ENCODE results near the gene SLC6A12. TPM values are rescaled to one million over a fixed set of nuclear protein-coding genes. Genes with fewer than 3 reads are reported as not detected.

The SLC6A12 gene
- total RNA-seq, 1 experiment from 2014 or later, result not detected

GRCh38 chr12:174124-174523, 39.8 kb downstream of the SLC6A12 start:
- H3K9me3 ChIP-seq (ENCODE audit: low read length), result no peaks in the 10 kb centered on the region
- no peaks in the 10 kb centered on the region for H3K79me2 ChIP-seq (ENCODE audit: low read length)
- H3K9ac ChIP-seq (ENCODE audit: low read length), result no peak overlapping the region
- H3K4me1 ChIP-seq (ENCODE audit: low read length), result no peaks in the 10 kb centered on the region
- no peak for DNase-seq
- H3K9me2 ChIP-seq (replicated peaks; ENCODE audit: insufficient read depth, low read length), result no peaks in the 10 kb centered on the region
- H3K27ac ChIP-seq (ENCODE audit: low read length), result no peak overlapping the region
- no peaks in the 10 kb centered on the region for H4K20me1 ChIP-seq (ENCODE audit: insufficient read depth, low read depth, low read length)
- no peak overlapping the region for H3K4me3 ChIP-seq (ENCODE audit: low read length)
- H2AFZ ChIP-seq (ENCODE audit: low read length), result no peak overlapping the region
- no peaks in the 10 kb centered on the region for H3K36me3 ChIP-seq (ENCODE audit: insufficient read depth, low read length)
- no peak overlapping the region for H3K4me2 ChIP-seq (ENCODE audit: low read depth, low read length, poor library complexity, severe bottlenecking)
- no peaks in the 10 kb centered on the region for H3K27me3 ChIP-seq (ENCODE audit: low read length)

GRCh38 chr12:172732-173161, 41.2 kb downstream of the SLC6A12 start:
- H2AFZ ChIP-seq (ENCODE audit: low read length), result no peak overlapping the region
- no peak for DNase-seq
- H3K9me3 ChIP-seq (ENCODE audit: low read length), result no peaks in the 10 kb centered on the region
- H3K79me2 ChIP-seq (ENCODE audit: low read length), result no peaks in the 10 kb centered on the region
- no peaks in the 10 kb centered on the region for H3K36me3 ChIP-seq (ENCODE audit: insufficient read depth, low read length)
- no peak overlapping the region for H3K4me3 ChIP-seq (ENCODE audit: low read length)
- no peaks in the 10 kb centered on the region for H3K9me2 ChIP-seq (replicated peaks; ENCODE audit: insufficient read depth, low read length)
- no peaks in the 10 kb centered on the region for H3K4me1 ChIP-seq (ENCODE audit: low read length)
- H3K27ac ChIP-seq (ENCODE audit: low read length), result no peak overlapping the region
- no peak overlapping the region for H3K4me2 ChIP-seq (ENCODE audit: low read depth, low read length, poor library complexity, severe bottlenecking)
- no peaks in the 10 kb centered on the region for H3K27me3 ChIP-seq (ENCODE audit: low read length)
- no peak overlapping the region for H3K9ac ChIP-seq (ENCODE audit: low read length)
- no peaks in the 10 kb centered on the region for H4K20me1 ChIP-seq (ENCODE audit: insufficient read depth, low read depth, low read length)

GRCh38 chr12:171743-172676, 41.9 kb downstream of the SLC6A12 start:
- Histone ChIP-seq H3K9me3 (ENCODE audit: low read length) (no peaks in the 10 kb centered on the region), H3K4me2 (ENCODE audit: low read depth, low read length, poor library complexity, severe bottlenecking) (no peak overlapping the region), H3K79me2 (ENCODE audit: low read length) (no peaks in the 10 kb centered on the region), H3K9ac (ENCODE audit: low read length) (no peak overlapping the region), H2AFZ (ENCODE audit: low read length) (no peak overlapping the region), H3K4me3 (ENCODE audit: low read length) (no peak overlapping the region), H3K27me3 (ENCODE audit: low read length) (no peaks in the 10 kb centered on the region), H3K27ac (ENCODE audit: low read length) (no peak overlapping the region), H3K4me1 (ENCODE audit: low read length) (no peaks in the 10 kb centered on the region), H4K20me1 (ENCODE audit: insufficient read depth, low read depth, low read length) (no peaks in the 10 kb centered on the region), H3K36me3 (ENCODE audit: insufficient read depth, low read length) (no peaks in the 10 kb centered on the region), H3K9me2 (replicated peaks; ENCODE audit: insufficient read depth, low read length) (no peaks in the 10 kb centered on the region)
- DNase-seq, result no peak

DNA sequence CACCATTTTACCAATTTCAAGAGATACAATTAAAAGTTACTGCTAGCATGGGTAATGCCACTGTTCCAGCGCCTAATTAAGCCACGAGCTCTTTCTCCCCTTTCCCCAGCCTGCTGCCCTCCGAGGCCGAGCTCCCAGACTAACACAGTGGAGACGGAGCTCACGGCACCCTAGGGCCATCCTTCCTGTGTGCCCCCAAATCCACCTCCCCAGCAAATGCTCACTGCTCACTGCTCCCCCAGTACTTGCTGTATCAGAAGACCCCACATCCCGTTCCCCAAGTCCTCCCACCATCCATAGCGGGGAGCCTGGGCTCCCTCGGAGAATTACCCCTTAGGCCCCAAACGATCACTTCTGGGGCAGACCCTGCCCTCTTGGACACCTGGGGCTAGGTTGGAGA, 42.7 kb downstream of the SLC6A12 start:
- Histone ChIP-seq H3K4me1 (ENCODE audit: low read length) (no peaks in the 10 kb centered on the region), H3K4me2 (ENCODE audit: low read depth, low read length, poor library complexity, severe bottlenecking) (no peak overlapping the region), H3K9me3 (ENCODE audit: low read length) (no peaks in the 10 kb centered on the region), H3K9me2 (replicated peaks; ENCODE audit: insufficient read depth, low read length) (no peaks in the 10 kb centered on the region), H3K27me3 (ENCODE audit: low read length) (no peaks in the 10 kb centered on the region), H3K36me3 (ENCODE audit: insufficient read depth, low read length) (no peaks in the 10 kb centered on the region), H3K4me3 (ENCODE audit: low read length) (no peak overlapping the region), H3K27ac (ENCODE audit: low read length) (no peak overlapping the region), H4K20me1 (ENCODE audit: insufficient read depth, low read depth, low read length) (no peaks in the 10 kb centered on the region), H2AFZ (ENCODE audit: low read length) (no peak overlapping the region), H3K9ac (ENCODE audit: low read length) (no peak overlapping the region), H3K79me2 (ENCODE audit: low read length) (no peaks in the 10 kb centered on the region)
- no peak for DNase-seq

- H3K79me2 ChIP-seq (ENCODE audit: low read length), result no peaks in the 10 kb centered on the region
- H3K36me3 ChIP-seq (ENCODE audit: insufficient read depth, low read length), result no peaks in the 10 kb centered on the region
- H3K4me2 ChIP-seq (ENCODE audit: low read depth, low read length, poor library complexity, severe bottlenecking), result no peak overlapping the region
- DNase-seq, result no peak
- H3K4me3 ChIP-seq (ENCODE audit: low read length), result no peak overlapping the region
- H4K20me1 ChIP-seq (ENCODE audit: insufficient read depth, low read depth, low read length), result no peaks in the 10 kb centered on the region
- no peak overlapping the region for H2AFZ ChIP-seq (ENCODE audit: low read length)
- H3K9me3 ChIP-seq (ENCODE audit: low read length), result no peaks in the 10 kb centered on the region
- H3K9me2 ChIP-seq (replicated peaks; ENCODE audit: insufficient read depth, low read length), result no peaks in the 10 kb centered on the region
- no peaks in the 10 kb centered on the region for H3K27me3 ChIP-seq (ENCODE audit: low read length)
- no peaks in the 10 kb centered on the region for H3K4me1 ChIP-seq (ENCODE audit: low read length)
- no peak overlapping the region for H3K9ac ChIP-seq (ENCODE audit: low read length)
- no peak overlapping the region for H3K27ac ChIP-seq (ENCODE audit: low read length)
Observed at GRCh38 chr12:170371-171225, 43.4 kb downstream of the SLC6A12 start.

- Histone ChIP-seq H3K36me3 (ENCODE audit: insufficient read depth, low read length) (no peaks in the 10 kb centered on the region), H3K79me2 (ENCODE audit: low read length) (no peaks in the 10 kb centered on the region), H3K27ac (ENCODE audit: low read length) (no peak overlapping the region), H3K9me2 (replicated peaks; ENCODE audit: insufficient read depth, low read length) (no peaks in the 10 kb centered on the region), H3K4me1 (ENCODE audit: low read length) (no peaks in the 10 kb centered on the region), H3K4me3 (ENCODE audit: low read length) (no peak overlapping the region), H3K9ac (ENCODE audit: low read length) (no peak overlapping the region), H2AFZ (ENCODE audit: low read length) (no peak overlapping the region), H3K9me3 (ENCODE audit: low read length) (no peaks in the 10 kb centered on the region), H4K20me1 (ENCODE audit: insufficient read depth, low read depth, low read length) (no peaks in the 10 kb centered on the region), H3K27me3 (ENCODE audit: low read length) (no peaks in the 10 kb centered on the region), H3K4me2 (ENCODE audit: low read depth, low read length, poor library complexity, severe bottlenecking) (no peak overlapping the region)
- peak; percentile 43 for DNase-seq
Observed at GRCh38 chr12:169528-170370, 44.2 kb downstream of the SLC6A12 start.

GRCh38 chr12:168763-169525, 45.0 kb downstream of the SLC6A12 start:
- Histone ChIP-seq H3K4me2 (ENCODE audit: low read depth, low read length, poor library complexity, severe bottlenecking) (no peak overlapping the region), H3K4me3 (ENCODE audit: low read length) (no peak overlapping the region), H3K27me3 (ENCODE audit: low read length) (no peaks in the 10 kb centered on the region), H3K4me1 (ENCODE audit: low read length) (no peaks in the 10 kb centered on the region), H2AFZ (ENCODE audit: low read length) (no peak overlapping the region), H3K9me2 (replicated peaks; ENCODE audit: insufficient read depth, low read length) (no peaks in the 10 kb centered on the region), H3K36me3 (ENCODE audit: insufficient read depth, low read length) (no peaks in the 10 kb centered on the region), H3K9me3 (ENCODE audit: low read length) (no peaks in the 10 kb centered on the region), H4K20me1 (ENCODE audit: insufficient read depth, low read depth, low read length) (no peaks in the 10 kb centered on the region), H3K27ac (ENCODE audit: low read length) (no peak overlapping the region), H3K79me2 (ENCODE audit: low read length) (no peaks in the 10 kb centered on the region), H3K9ac (ENCODE audit: low read length) (no peak overlapping the region)
- DNase-seq, result no peak
